HG02938 (cell line): ENCODE measurements around the gene PDK3.

Experiments
- ATAC-seq: cut with Tn5 transposase; IDR thresholded peaks from one replicate; pipeline ENCODE4 v1.9.1; 2021; ENCODE audit warnings: mild to moderate bottlenecking, moderate library complexity; ENCODE audit not compliant: unreplicated experiment

PDK3 gene

DNA sequence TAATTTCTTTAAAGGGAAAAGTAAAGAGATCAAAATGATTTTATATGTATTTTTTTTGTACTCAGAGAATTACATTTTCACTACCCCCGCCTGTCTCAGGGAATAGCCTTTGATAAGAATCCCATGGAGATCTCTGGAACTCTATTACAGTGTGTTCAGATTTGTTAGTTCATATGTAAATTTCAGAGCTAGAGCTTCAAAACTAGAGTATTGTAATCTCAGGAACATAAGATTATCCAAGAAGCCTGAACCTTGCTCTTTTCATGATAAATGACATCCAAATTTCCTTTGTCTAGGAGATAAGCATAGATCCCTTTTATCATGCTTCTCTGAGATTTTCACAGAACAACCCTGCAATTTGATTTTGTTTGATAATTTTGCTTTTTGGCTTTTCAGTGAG is 82.9 kb downstream of the PDK3 start:
- no peak for ATAC-seq

DNA sequence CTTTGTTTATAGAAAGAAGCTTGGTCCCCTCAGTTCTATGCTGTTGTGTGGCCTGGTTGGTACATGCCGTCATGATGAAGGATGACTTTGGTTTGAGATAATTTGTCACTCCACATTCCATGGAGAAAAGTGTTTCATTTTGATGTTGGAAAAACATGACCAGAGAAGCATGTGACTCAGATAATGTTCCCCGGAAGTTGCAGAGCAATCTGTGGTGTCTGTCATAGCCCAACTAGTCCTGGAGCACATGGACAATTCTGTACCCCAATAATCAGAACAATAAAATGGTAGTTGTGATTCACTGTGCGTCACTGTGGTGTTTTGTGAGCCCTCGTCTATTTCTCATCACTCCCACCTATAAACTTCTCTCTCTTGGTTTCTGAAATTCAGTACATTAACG is 85.1 kb downstream of the PDK3 start:
- ATAC-seq, result no peak

DNA sequence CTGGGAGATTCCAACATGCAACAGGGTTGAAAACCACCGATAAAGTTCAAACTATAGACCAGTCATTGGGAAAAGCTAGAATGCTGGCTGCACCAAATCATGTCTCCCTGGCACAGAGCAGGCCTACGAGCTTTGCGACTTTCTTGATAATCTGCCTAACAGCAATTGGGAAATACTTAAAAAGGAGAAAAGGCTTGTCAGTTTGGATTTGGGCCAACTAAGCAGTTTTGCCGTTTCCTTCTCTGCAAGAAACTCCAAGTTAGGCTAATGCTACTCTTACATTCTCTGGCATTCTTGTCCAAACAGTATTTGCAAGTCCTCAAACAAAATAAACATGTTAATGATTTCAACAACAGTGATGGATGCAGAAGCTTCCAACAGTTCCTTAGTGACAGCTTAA is 87.9 kb downstream of the PDK3 start:
- ATAC-seq, result no peak

DNA sequence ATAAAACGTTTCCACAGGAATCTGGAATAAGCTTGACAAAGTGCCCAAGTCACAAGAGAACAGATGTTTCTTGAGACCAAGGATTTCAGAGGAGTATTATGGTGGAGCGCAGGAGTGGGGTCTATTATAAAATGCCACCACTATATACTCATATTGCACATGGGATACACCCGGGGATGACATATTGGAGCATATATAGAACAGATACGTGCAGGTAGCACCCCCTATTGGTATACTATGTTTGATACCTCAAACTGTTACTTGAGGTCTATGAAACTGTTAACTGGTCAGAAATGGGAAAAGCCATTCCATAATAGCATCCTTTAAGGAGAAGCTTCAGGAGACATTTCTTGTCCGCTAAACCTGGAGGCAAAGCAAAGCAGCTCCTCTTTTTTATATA is 96.0 kb downstream of the PDK3 start:
- no peak for ATAC-seq

GRCh38 chrX:24563291-24564010 is 98.4 kb downstream of the PDK3 start:
- ATAC-seq, result no peak

DNA sequence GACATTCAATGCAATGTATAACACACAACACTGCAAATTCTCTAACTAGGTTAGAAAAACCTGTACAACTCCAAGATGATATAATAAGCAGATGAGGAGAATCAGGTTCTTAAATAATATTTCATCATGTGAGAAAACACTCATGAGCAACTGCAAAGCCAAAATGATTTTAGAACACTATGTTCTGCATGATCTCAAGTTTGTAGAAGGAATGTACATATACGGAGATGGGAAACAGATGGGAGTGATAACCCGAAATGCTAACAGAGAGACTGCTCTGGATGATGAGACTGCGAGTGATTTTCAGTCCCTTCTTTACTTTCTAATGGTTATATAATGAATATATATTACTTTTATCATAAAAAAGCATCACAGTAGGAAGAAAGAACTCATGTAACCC is 101.2 kb downstream of the PDK3 start:
- no peak for ATAC-seq

GRCh38 chrX:24567169-24567568 is 102.1 kb downstream of the PDK3 start:
- no peak for ATAC-seq

DNA sequence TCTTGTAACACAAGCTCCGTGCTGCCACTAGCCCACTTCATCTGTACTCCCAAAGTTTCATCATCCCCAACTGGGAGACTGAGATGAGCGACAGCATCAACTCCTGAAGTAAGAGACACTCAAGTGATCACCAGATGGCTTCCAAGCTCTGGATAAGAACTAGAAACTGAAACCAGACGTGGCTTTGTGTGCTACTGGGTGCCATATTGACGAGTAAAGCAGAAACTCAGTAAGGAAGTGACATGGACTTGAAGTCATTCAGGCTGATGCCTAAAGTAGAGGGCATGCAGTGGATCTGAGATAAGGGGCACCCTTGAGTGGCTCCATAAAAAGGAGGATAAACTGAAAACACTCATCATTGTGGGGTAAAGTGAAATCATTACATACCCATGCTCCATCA is 109.7 kb downstream of the PDK3 start:
- no peak for ATAC-seq

- ATAC-seq, result no peak
These were observed 110.4 kb downstream of the PDK3 start for GRCh38 chrX:24575496-24575895.

DNA sequence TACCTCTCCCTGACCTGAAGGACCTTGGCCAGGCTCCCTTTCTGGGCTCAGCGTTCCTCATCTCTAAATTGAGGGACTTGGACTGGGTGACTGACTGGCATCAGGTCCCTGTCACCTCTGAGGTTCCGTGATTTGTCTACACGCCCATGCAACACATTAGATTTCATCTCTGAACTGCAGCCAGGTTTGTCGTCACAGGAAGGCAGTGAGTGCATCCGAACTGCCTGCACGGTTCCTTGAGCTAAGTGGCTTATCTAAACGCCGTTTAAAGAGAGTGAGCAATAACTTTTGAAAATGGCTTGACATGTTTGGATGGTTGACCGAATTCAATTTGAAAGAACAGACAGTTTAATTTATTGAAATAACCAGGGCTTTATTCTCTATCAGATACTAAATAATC is 112.0 kb downstream of the PDK3 start:
- no peak for ATAC-seq
